DND-41 (cell line): Measurements from ENCODE around the gene FAM227B.
A peak's percentile ranks its signal among the peaks of the same experiment; 100 is the strongest.
"Not testable (repeated sequence)": the region's sequence is repeated elsewhere in the genome, so short reads cannot be mapped to it uniquely, and the experiment has no call there.

ENCODE experiments used
- ATAC-seq: fragments of 200-7000 bp; cut with Tn5 transposase; 3 replicates; pipeline ENCODE4 v1.9.1; 2021; ENCODE audit warnings: low read depth; ENCODE audit not compliant: insufficient read depth
- DNase-seq: peaks from one replicate; pipeline ENCODE4 v3.0.0-alpha.2; 2020
- H2AFZ ChIP-seq: 2 replicates; pipeline ENCODE4 v1.6.0; 2012; ENCODE audit warnings: low read depth, low read length
- H3K27ac ChIP-seq: 2 replicates; pipeline ENCODE4 v1.5.1; 2012; ENCODE audit warnings: low read length, inconsistent platforms
- H3K27me3 ChIP-seq: fragments of 200-600 bp; sonication (generic); 2 replicates; pipeline ENCODE4 v1.6.0; 2012; ENCODE audit warnings: low read length, mild to moderate bottlenecking, inconsistent platforms; ENCODE audit not compliant: insufficient read depth, poor library complexity
- H3K36me3 ChIP-seq: 2 replicates; pipeline ENCODE4 v1.5.1; 2012; ENCODE audit warnings: low read length, inconsistent platforms; ENCODE audit not compliant: insufficient read depth
- H3K4me1 ChIP-seq: 2 replicates; pipeline ENCODE4 v1.5.1; 2012; ENCODE audit warnings: mild to moderate bottlenecking, low read length; ENCODE audit not compliant: insufficient read depth
- H3K4me2 ChIP-seq: 2 replicates; pipeline ENCODE4 v1.6.0; 2012; ENCODE audit warnings: mild to moderate bottlenecking, moderate library complexity, low read length, inconsistent platforms; ENCODE audit not compliant: insufficient read depth
- H3K4me3 ChIP-seq, 2 experiments: fragments of 200-600 bp in 1 of 2; shearing (Covaris generic) in 1 of 2; 2 replicates each; pipeline ENCODE4 v1.5.1; 2012 to 2016; ENCODE audit warnings: inconsistent platforms in 2 of 2, low read length in 2 of 2, mild to moderate bottlenecking in 2 of 2, low read depth in 1 of 2, moderate library complexity in 1 of 2
- H3K79me2 ChIP-seq: 2 replicates; pipeline ENCODE4 v1.6.0; 2012; ENCODE audit warnings: low read length, inconsistent platforms; ENCODE audit not compliant: insufficient read depth
- H3K9ac ChIP-seq: 2 replicates; pipeline ENCODE4 v1.6.0; 2012; ENCODE audit warnings: low read depth, mild to moderate bottlenecking, inconsistent platforms, low read length, moderate library complexity
- H3K9me3 ChIP-seq: 2 replicates; pipeline ENCODE4 v1.5.1; 2012; ENCODE audit warnings: low read length, moderate library complexity, mild to moderate bottlenecking, inconsistent platforms; ENCODE audit not compliant: insufficient read depth, severe bottlenecking
- H4K20me1 ChIP-seq: 2 replicates; pipeline ENCODE4 v1.6.0; 2012; ENCODE audit warnings: low read length; ENCODE audit not compliant: insufficient read depth
- EZH2 ChIP-seq: IDR thresholded peaks from 3 replicates; pipeline ENCODE4 v1.6.1; 2012; ENCODE audit warnings: borderline replicate concordance, low read depth, mild to moderate bottlenecking, moderate library complexity, low read length, inconsistent platforms; ENCODE audit not compliant: severe bottlenecking
- TF ChIP-seq, protein P1 (sequence below): IDR thresholded peaks from 2 replicates; pipeline ENCODE4 v1.5.1; 2012; ENCODE audit warnings: borderline replicate concordance, low read length, moderate library complexity, mild to moderate bottlenecking; ENCODE audit not compliant: poor library complexity, severe bottlenecking; ENCODE audit errors: extremely low read depth

FAM227B gene, protein sequence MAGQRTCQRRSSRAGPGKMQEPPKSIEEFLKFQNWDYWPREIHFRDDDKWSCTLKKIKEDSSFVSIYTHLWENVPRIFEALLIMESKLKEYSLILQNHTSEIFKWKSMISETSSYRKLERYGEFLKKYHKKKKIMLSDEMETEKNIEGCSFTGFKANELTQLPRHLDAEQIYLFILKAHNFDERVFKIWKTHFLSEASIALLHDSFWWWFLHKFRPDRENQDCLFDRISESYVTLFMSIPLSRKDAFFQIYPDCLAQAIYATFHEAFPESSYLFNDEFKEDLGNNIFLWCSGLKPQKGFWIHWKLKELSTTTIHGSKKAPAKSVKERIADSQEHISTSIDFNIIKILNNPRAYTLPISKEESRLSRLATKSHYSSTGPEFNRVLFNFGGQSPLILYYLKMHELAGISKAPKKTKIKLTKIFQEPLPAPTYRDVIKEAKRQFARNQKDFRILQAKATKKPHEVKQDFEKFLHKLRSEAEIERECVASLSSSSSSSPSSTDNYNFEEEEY

DNA sequence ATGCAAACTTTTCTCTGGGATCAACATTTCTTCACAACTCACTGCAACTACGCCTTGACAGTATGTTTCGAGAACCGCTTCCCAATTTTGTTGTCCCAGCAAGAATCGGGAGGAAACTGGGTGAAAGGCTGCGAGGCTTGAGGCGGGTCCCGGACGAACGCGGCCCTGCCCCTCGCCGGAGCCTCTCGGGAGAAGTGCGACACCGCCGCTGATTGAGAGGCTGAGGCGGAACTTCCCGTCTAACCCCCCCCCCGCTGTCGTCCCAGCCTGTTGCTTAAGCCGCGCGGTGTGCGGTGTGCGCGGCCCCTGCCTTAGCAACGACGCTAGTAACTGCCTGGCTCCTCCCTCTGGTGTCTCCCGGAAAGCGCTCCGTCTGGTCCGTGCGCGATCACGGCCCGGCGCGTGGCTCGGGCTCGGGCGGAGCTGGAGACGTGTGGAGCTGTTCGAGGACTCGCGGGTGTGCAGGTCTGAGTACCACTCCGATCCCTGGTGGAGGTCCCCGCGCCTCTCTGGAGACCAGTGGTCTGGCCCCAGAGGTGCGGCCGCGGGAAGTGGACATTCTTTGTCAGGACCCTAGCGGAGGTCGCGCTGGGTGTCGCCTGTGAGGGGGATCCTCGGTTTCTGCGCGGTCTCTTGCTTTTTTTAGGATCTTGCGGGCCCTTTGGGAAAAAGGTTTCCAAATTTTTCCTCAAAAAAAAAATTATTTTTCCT is at the start of gene FAM227B, which contains the start of gene DTWD1:
Gene FAM227B, minus strand, starts transcription at position 161 of the 711 bp plus-strand sequence. CDS start 5,647 bp downstream, outside the sequence.
Gene DTWD1, plus strand, starts transcription at position 391 of the 711 bp plus-strand sequence. CDS start 4,120 bp downstream, outside the sequence.
- H3K27ac ChIP-seq = peak within 1 kb of the TSS; percentile 85
- ATAC-seq (peak; percentile 98), DNase-seq (peak; percentile 94)
- no peak for TF ChIP-seq EZH2
- TF ChIP-seq, protein P1, sequence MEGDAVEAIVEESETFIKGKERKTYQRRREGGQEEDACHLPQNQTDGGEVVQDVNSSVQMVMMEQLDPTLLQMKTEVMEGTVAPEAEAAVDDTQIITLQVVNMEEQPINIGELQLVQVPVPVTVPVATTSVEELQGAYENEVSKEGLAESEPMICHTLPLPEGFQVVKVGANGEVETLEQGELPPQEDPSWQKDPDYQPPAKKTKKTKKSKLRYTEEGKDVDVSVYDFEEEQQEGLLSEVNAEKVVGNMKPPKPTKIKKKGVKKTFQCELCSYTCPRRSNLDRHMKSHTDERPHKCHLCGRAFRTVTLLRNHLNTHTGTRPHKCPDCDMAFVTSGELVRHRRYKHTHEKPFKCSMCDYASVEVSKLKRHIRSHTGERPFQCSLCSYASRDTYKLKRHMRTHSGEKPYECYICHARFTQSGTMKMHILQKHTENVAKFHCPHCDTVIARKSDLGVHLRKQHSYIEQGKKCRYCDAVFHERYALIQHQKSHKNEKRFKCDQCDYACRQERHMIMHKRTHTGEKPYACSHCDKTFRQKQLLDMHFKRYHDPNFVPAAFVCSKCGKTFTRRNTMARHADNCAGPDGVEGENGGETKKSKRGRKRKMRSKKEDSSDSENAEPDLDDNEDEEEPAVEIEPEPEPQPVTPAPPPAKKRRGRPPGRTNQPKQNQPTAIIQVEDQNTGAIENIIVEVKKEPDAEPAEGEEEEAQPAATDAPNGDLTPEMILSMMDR = no peak
- H3K27me3 ChIP-seq = no peaks in the 10 kb centered on the region
- H3K4me1 ChIP-seq = peaks cover 34% of the 10 kb centered on the region
- H3K9me3 ChIP-seq = peaks cover 4% of the 10 kb centered on the region
- no peaks in the 10 kb centered on the region for H4K20me1 ChIP-seq
- H2AFZ ChIP-seq = peak within 1 kb of the TSS; percentile 91
- peak within 1 kb of the TSS; percentile 79 for H3K4me3 ChIP-seq
- H3K36me3 ChIP-seq = peaks cover 13% of the 10 kb centered on the region
- H3K79me2 ChIP-seq = peaks cover 37% of the 10 kb centered on the region
- peak within 1 kb of the TSS; percentile 82 for H3K4me2 ChIP-seq
- H3K9ac ChIP-seq = peak within 1 kb of the TSS; percentile 81

DNA sequence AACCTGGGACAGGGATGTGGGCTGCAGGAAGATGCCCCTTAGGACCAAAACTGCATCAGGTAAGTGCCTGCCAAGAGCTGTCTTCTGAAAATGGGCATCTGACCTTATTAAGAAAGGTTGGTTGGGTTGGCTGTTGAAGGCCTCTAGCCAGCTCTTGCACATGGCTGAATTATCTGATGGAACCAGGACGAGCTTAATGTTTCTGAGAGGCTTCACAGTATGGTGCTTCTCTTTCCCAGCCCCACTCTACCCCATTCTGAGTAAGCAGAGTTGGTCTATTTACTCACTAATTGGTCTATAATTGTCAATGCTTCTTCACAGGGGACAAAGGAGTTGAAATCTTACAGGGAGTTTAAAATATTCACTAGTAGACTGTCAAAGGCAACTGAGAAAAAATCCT is 48.7 kb upstream of the FAM227B start:
- Histone ChIP-seq H3K27ac (no peak overlapping the region), H3K27me3 (no peaks in the 10 kb centered on the region), H3K9me3 (no peaks in the 10 kb centered on the region), H3K4me3 (no peak overlapping the region), H2AFZ (no peak overlapping the region), H4K20me1 (no peaks in the 10 kb centered on the region), H3K4me1 (no peaks in the 10 kb centered on the region), H3K4me2 (no peak overlapping the region), H3K79me2 (no peaks in the 10 kb centered on the region), H3K9ac (no peak overlapping the region), H3K36me3 (no peaks in the 10 kb centered on the region)
- no peak for TF ChIP-seq EZH2
- TF ChIP-seq, protein P1 = no peak
- ATAC-seq = no peak
- DNase-seq = no peak

- not testable (repeated sequence) for H3K27me3 ChIP-seq, H3K9me3 ChIP-seq, DNase-seq, H3K4me2 ChIP-seq, H3K79me2 ChIP-seq, H3K9ac ChIP-seq, H3K27ac ChIP-seq, ATAC-seq, H3K4me1 ChIP-seq, H3K36me3 ChIP-seq, H2AFZ ChIP-seq, H3K4me3 ChIP-seq, H4K20me1 ChIP-seq
These were observed 45.9 kb upstream of the FAM227B start for GRCh38 chr15:49666486-49666885.

DNA sequence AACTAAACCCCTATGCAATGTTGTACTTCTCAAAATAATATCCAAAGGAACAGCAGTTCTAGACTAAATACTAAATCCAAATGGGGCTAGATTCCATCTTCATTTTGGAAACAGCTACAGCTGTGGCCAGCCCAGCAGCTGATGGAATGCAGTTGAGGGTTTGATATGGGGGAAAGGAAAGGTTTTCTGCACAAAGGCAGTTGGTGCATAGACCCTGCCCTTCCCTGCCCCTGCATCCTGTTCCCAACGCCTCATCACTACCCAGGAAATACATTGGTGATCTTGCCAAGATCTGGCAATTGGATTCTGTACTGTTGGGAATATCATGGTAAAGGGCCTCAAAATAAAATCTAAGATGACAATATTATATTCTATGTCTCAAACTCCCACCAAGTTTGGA is 44.1 kb upstream of the FAM227B start:
- no peak overlapping the region for H3K27ac ChIP-seq
- no peaks in the 10 kb centered on the region for H3K9me3 ChIP-seq
- no peak for DNase-seq
- H3K9ac ChIP-seq = no peak overlapping the region
- H3K36me3 ChIP-seq = no peaks in the 10 kb centered on the region
- H3K79me2 ChIP-seq = no peaks in the 10 kb centered on the region
- TF ChIP-seq EZH2 = no peak
- TF ChIP-seq, protein P1 = no peak
- no peak overlapping the region for H3K4me2 ChIP-seq
- no peak overlapping the region for H3K4me3 ChIP-seq
- peaks cover 2% of the 10 kb centered on the region for H3K27me3 ChIP-seq
- no peaks in the 10 kb centered on the region for H4K20me1 ChIP-seq
- no peak for ATAC-seq
- H3K4me1 ChIP-seq = no peaks in the 10 kb centered on the region
- H2AFZ ChIP-seq = no peak overlapping the region
